Upper lobe of right lung (tissue), 1 donor: ENCODE results near the gene ABCG1. TPM values are rescaled to one million over a fixed set of nuclear protein-coding genes. Genes with fewer than 3 reads are reported as not detected.

Experiments used
- ATAC-seq: fragments of 200-7000 bp; cut with Tn5 transposase; one replicate; pipeline ENCODE4 v1.9.1; 2020; ENCODE audit warnings: mild to moderate bottlenecking, moderate library complexity
- DNase-seq: peaks from one replicate; pipeline ENCODE4 v3.0.0-alpha.2; 2020
- H3K27ac ChIP-seq: fragments of 200-600 bp; one replicate; pipeline ENCODE4 v1.8.0; 2022
- H3K27me3 ChIP-seq: fragments of 200-600 bp; one replicate; pipeline ENCODE4 v1.8.0; 2022; ENCODE audit warnings: mild to moderate bottlenecking
- H3K36me3 ChIP-seq: fragments of 200-600 bp; one replicate; pipeline ENCODE4 v1.8.0; 2022
- H3K4me1 ChIP-seq: fragments of 200-600 bp; one replicate; pipeline ENCODE4 v1.8.0; 2022
- H3K4me3 ChIP-seq: fragments of 200-600 bp; one replicate; pipeline ENCODE4 v1.8.0; 2022; ENCODE audit warnings: mild to moderate bottlenecking
- H3K9me3 ChIP-seq: fragments of 200-600 bp; one replicate; pipeline ENCODE4 v1.8.0; 2022
- intact Hi-C: fragments of 100-400 bp; cut with DNase I; formaldehyde crosslinking; loops from one replicate; pipeline ENCODE4 v1.11.0; 2022
- total RNA-seq: library from RNA; stranded (reverse); fragmentation: NEBNext Ultra II Directional; extraction: Animal tissue kit (Norgen Biotek cat#: 25700); gene quantifications from one replicate; pipeline ENCODE4 v1.2.1, GENCODE V29; 2021
- TF ChIP-seq, protein P1 (sequence below): fragments of 200-600 bp; IDR thresholded peaks from one replicate; pipeline ENCODE4 v1.8.0; 2022; ENCODE audit warnings: antibody characterized with exemption
- donor health status: DM: no; HTN: yes; CAD: no; lungs with severe emphysema.

Gene ABCG1
- total RNA-seq, 1 donor from 2014 or later = 62.6 TPM

DNA sequence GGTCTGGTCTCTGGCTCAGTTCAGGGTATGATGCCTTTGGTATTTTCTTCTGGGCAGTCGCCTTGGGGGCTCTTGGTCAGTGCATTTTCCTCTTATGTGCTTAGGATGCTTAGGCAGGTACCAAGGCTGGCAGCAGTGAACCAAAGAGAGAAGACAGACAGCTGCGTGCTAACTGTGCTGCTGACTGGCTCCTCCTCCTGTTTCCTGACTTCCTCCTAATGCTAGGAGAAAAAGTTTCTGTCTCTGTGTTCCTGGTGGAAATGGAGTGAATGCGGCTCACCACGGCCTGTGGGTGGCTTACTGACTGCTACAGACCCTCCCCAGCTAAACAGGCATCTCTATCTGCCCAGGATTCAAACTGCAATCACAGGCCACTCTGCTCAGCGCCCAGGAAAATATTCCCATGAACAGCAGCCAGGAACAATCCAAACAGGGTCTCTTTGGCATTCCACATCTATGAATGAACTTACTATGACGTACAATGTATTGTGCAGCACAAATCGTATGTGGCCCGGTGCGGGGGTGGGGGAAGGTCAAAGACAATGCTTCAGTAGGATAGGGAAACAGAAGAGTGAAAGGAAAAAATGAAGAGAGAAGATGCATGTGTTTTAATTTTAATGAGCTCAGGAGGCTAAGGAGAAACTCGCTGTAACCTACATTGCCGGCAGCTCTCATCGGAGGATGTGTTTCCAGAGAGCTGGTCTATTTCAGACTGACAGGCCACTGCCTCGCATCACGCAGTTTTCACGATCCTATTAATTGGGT, 2.8 kb downstream of the ABCG1 start:
- no peaks in the 10 kb centered on the region for H3K27me3 ChIP-seq
- peak overlapping the region; percentile 3 for H3K27ac ChIP-seq
- H3K36me3 ChIP-seq = peaks cover 13% of the 10 kb centered on the region
- TF ChIP-seq, protein P1, sequence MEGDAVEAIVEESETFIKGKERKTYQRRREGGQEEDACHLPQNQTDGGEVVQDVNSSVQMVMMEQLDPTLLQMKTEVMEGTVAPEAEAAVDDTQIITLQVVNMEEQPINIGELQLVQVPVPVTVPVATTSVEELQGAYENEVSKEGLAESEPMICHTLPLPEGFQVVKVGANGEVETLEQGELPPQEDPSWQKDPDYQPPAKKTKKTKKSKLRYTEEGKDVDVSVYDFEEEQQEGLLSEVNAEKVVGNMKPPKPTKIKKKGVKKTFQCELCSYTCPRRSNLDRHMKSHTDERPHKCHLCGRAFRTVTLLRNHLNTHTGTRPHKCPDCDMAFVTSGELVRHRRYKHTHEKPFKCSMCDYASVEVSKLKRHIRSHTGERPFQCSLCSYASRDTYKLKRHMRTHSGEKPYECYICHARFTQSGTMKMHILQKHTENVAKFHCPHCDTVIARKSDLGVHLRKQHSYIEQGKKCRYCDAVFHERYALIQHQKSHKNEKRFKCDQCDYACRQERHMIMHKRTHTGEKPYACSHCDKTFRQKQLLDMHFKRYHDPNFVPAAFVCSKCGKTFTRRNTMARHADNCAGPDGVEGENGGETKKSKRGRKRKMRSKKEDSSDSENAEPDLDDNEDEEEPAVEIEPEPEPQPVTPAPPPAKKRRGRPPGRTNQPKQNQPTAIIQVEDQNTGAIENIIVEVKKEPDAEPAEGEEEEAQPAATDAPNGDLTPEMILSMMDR = no peak
- H3K9me3 ChIP-seq = no peaks in the 10 kb centered on the region
- intact Hi-C loops = no loop called here
- no peak overlapping the region for H3K4me3 ChIP-seq
- peaks cover 28% of the 10 kb centered on the region for H3K4me1 ChIP-seq
- DNase-seq (peak; percentile 29), ATAC-seq (peak; percentile 10)

DNA sequence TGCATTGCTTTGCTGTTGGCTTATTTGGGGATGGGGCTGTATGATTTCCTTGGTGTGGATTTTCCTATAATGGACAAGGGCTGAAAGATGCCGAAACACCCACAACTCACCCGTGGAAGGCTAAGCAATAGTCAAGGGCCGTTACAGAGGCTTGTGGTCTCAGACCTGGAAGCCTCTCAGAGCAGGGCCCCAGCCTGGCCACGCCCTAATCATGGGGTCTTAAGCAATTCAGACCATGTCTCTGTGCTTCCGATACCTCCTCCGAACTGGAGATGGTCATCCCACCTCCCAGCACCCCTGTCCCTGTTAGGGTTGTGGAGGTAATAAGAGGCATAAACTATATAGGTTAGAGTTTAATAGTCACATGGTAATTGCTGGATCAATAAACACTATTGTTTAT, 3.4 kb downstream of the ABCG1 start:
- no peak overlapping the region for H3K27ac ChIP-seq
- peaks cover 13% of the 10 kb centered on the region for H3K36me3 ChIP-seq
- H3K27me3 ChIP-seq = no peaks in the 10 kb centered on the region
- TF ChIP-seq, protein P1 = no peak
- DNase-seq (no peak), ATAC-seq (peak; percentile 9)
- no peaks in the 10 kb centered on the region for H3K9me3 ChIP-seq
- H3K4me1 ChIP-seq = peaks cover 28% of the 10 kb centered on the region
- intact Hi-C loops = no loop called here
- no peak overlapping the region for H3K4me3 ChIP-seq

DNA sequence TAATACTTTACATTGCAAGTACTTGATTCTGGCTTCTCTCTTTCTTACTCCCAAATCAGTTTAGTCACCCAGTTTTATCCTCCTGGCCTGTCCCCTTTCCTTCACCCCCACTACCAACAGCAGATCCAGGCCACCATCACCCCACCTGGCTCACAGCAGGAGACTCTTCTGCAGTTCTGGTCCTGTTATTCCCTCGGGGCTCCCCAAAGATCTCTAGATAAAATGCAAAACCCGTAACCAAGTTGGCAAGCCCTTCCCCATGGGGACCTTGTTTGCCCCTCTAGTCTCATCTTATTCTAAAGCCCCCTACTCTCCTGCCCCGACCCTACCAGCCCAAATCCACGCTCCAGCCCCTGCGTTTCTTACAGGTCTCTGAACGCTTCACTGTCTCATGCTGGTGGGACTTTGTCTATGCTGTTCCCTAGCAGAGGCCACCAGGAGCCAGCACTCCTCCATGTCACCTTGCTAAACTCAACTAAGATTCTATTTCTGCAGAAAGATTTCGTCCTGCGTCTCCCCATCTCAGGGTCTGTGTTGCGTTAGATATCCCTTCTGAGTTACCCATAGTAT, 4.0 kb downstream of the ABCG1 start:
- ATAC-seq (no peak), DNase-seq (peak; percentile 44)
- Histone ChIP-seq H3K9me3 (no peaks in the 10 kb centered on the region), H3K4me1 (peaks cover 28% of the 10 kb centered on the region), H3K27me3 (no peaks in the 10 kb centered on the region), H3K4me3 (no peak overlapping the region), H3K36me3 (peaks cover 13% of the 10 kb centered on the region), H3K27ac (no peak overlapping the region)
- intact Hi-C loops = no loop called here
- TF ChIP-seq, protein P1 = no peak

DNA sequence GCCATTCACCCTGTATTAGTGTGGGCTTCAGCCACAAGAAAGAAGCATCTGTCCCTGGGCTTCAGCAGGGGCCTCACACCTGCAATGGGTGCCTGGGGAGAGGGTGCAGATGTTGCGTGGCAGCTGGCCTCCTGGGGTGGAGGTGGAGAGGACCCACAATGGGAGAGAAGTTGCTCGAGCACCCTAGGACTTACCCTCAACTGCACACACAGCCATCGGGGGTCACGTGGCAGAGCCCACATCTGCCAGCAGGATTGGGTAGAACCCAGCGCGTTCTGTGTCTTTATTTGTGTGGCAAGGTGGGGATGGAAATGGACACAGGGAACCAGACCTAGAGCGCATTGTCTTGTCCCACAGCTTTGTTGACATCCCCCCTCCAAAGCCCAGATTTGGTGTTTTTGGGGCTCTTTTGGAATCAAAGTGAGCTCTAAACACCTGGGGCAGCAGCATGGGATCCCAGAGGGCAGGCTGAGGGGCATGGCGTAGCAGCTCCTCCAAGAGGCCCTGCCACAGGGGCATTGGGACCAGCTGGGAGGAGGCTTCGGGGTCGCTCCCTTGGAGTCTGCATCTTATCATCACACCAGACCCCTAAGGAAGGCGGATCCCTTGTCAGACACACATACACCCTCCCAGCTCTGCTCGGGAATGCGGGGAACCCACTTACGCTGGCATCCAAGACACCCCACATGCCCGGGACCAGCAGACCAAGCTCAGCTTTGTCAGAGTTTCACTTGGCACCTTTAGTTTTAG, 5.1 kb downstream of the ABCG1 start:
- Histone ChIP-seq H3K4me3 (no peak overlapping the region), H3K9me3 (no peaks in the 10 kb centered on the region), H3K27me3 (no peaks in the 10 kb centered on the region), H3K4me1 (peaks cover 30% of the 10 kb centered on the region), H3K36me3 (peaks cover 13% of the 10 kb centered on the region), H3K27ac (no peak overlapping the region)
- DNase-seq (peak; percentile 57), ATAC-seq (no peak)
- TF ChIP-seq, protein P1 = no peak
- intact Hi-C loops = no loop called here

DNA sequence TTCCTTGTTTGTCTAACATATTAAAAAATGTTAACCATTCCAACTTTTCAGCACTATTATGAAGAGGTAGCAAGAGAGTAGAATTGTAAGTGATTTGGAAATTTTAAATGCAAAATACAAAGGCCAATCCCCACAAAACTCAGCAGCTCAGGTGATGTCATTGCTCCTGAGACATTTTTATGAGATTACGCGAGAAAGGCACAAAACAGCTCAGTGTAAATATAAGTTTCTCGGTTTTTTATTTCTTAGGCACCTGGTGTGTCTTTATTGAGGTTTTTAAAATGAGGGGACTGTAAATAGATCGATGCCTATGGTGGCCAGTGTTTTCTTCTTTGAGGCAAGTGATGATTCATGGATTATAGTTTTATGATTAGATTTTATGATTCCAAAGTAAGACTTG, 6.1 kb downstream of the ABCG1 start:
- DNase-seq = no peak
- Histone ChIP-seq H3K27me3 (no peaks in the 10 kb centered on the region), H3K4me1 (peaks cover 38% of the 10 kb centered on the region), H3K36me3 (peaks cover 13% of the 10 kb centered on the region), H3K27ac (no peak overlapping the region), H3K4me3 (no peak overlapping the region), H3K9me3 (no peaks in the 10 kb centered on the region)
- intact Hi-C loops = no loop called here
- ATAC-seq = no peak
- TF ChIP-seq, protein P1 = no peak
